Tibial nerve (tissue), 4 donors: ENCODE data around the gene SMARCAL1. TPM values are rescaled to one million over a fixed set of nuclear protein-coding genes. Genes with fewer than 3 reads are reported as not detected.

ENCODE experiments used
- DNase-seq, 2 donors: peaks; one replicate each; pipeline ENCODE4 v3.0.0-alpha.2; 2019; ENCODE audit warnings: low spot score in 2 of 2
- H3K27ac ChIP-seq, 4 donors: fragments of 200-600 bp; sonication (generic) in 3 of 4; one replicate each; pipeline ENCODE4 v1.5.1; 2017 to 2019; ENCODE audit warnings: mild to moderate bottlenecking in 1 of 4
- H3K27me3 ChIP-seq, 2 donors: fragments of 200-600 bp; sonication (generic) in 1 of 2; one replicate each; pipeline versions ENCODE4 v1.5.1 to v1.6.0; 2017 to 2019
- H3K36me3 ChIP-seq, 3 donors: fragments of 200-600 bp; sonication (generic); one replicate each; pipeline ENCODE4 v1.5.1; 2018 to 2019
- H3K4me1 ChIP-seq, 4 donors: fragments of 200-600 bp; sonication (generic) in 3 of 4; one replicate each; pipeline ENCODE4 v1.5.1; 2017 to 2019
- H3K4me3 ChIP-seq, 4 donors: fragments of 200-600 bp; sonication (generic) in 3 of 4; one replicate each; pipeline ENCODE4 v1.5.1; 2017 to 2019; ENCODE audit warnings: mild to moderate bottlenecking in 1 of 4, moderate library complexity in 1 of 4
- H3K9me3 ChIP-seq, 4 donors: fragments of 200-600 bp; sonication (generic) in 3 of 4; one replicate each; pipeline ENCODE4 v1.5.1; 2017 to 2019
- EP300 ChIP-seq, 2 donors: sonication (generic); formaldehyde crosslinking; IDR thresholded peaks; one replicate each; pipeline ENCODE4 v1.6.1; 2017; ENCODE audit warnings: antibody characterized with exemption in 2 of 2, mild to moderate bottlenecking in 1 of 2
- POLR2A ChIP-seq, 2 donors: fragments of 450-650 bp; IDR thresholded peaks; one replicate each; pipeline ENCODE4 v1.6.1; 2017; ENCODE audit warnings: antibody characterized with exemption in 2 of 2, mild to moderate bottlenecking in 2 of 2, moderate library complexity in 2 of 2
- WGBS, 2 donors: methylation state at CpG; one replicate each; pipeline ENCODE4 v1.1.5; 2018; 5-methylcytosine and 5-hydroxymethylcytosine counted together
- total RNA-seq, 4 donors: library from RNA; depleted of rRNA; stranded (reverse); fragments of >200 nt; gene quantifications; one replicate each; pipeline ENCODE4 v1.1.0, GENCODE V29; 2016
- TF ChIP-seq, protein P1 (sequence below), 5 experiments: fragments of 200-600 bp in 3 of 5; fragments of 450-650 bp in 2 of 5; sonication (generic) in 3 of 5; IDR thresholded peaks; one replicate each; pipeline ENCODE4 v1.5.1; 2016 to 2019; ENCODE audit warnings: antibody characterized with exemption in 5 of 5, mild to moderate bottlenecking in 3 of 5, moderate library complexity in 2 of 5

Gene SMARCAL1
- total RNA-seq, 4 donors from 2014 or later, result 11.7 to 35.5 (median 27.5) TPM

DNA sequence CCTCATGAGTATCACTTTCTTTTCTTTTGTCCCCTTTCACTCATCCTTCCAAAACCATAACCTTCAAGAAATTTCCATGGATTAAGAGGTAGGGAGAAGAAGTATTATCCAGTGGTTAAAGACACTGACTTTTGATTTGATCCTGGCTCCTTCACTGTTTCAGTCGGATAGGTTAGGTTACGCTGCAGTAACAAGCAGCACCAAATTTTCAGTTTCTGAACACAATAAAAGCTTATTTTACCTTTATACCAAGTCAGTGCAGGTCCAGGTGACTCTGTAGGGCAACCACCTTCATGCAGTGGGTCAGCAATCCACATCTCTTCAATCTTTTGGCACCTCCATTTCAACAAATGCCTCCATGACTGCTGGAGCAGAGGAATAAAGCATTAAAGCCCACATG, 25.0 kb upstream of the SMARCAL1 start:
- Histone ChIP-seq H3K4me3 (no peak overlapping the region), H3K27me3 (no peaks in the 10 kb centered on the region), H3K9me3 (peaks cover 0 to 5% (median 0%) of the 10 kb centered on the region in 4 donors), H3K4me1 (no peaks in the 10 kb centered on the region), H3K27ac (no peak overlapping the region), H3K36me3 (no peaks in the 10 kb centered on the region)
- WGBS, 2 donors, result 97 to 100% methylated on average over 2 of the region's 2 CpGs
- no peak for DNase-seq
- TF ChIP-seq POLR2A (IDR thresholded peaks at IDR 0.05) (no peak), EP300 (IDR thresholded peaks at IDR 0.05) (no peak)
- TF ChIP-seq, protein P1, sequence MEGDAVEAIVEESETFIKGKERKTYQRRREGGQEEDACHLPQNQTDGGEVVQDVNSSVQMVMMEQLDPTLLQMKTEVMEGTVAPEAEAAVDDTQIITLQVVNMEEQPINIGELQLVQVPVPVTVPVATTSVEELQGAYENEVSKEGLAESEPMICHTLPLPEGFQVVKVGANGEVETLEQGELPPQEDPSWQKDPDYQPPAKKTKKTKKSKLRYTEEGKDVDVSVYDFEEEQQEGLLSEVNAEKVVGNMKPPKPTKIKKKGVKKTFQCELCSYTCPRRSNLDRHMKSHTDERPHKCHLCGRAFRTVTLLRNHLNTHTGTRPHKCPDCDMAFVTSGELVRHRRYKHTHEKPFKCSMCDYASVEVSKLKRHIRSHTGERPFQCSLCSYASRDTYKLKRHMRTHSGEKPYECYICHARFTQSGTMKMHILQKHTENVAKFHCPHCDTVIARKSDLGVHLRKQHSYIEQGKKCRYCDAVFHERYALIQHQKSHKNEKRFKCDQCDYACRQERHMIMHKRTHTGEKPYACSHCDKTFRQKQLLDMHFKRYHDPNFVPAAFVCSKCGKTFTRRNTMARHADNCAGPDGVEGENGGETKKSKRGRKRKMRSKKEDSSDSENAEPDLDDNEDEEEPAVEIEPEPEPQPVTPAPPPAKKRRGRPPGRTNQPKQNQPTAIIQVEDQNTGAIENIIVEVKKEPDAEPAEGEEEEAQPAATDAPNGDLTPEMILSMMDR (IDR thresholded peaks at IDR 0.05), result no peak

DNA sequence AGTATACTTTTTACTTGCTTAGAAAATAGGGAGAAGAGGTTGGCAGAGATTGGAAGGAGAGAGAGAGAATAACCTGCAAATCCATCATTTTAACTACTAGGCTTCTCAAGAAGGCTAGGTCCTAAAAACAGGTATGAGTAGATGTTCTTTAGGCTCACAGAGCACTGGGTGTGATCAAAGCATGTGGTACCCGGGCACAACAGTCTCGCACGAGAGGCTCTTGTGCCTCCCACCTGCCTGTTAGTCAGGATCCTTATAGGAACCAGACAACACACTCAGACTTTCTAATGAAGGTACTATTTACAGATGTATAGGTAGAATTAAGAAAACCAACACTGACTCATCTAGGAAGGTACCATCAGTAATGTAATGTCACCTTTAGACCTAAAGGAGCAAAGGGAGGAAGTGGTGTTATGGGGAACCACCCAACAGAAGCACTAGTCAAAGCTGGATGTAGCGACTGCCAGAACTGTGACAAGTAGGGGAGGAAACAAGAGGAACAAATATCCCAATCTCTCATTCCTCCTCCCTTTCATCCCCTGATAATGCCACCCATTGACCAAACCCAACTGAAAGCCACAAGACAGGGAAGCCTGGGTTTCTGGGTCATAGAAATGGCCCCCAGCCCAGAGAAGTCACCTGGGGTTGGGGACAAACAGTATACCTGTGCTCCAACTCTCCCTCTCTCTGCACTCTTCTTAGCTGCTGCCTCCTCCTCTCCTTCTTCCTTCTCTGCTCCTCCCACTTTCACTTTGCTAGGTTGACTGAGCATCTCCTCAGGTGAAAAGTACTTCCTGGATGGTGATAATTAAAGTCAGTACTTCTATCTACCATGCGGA, 24.0 kb upstream of the SMARCAL1 start:
- Histone ChIP-seq H3K36me3 (no peaks in the 10 kb centered on the region), H3K4me1 (no peaks in the 10 kb centered on the region), H3K4me3 (no peak overlapping the region), H3K27ac (no peak overlapping the region), H3K9me3 (peaks cover 0 to 5% (median 0%) of the 10 kb centered on the region in 4 donors), H3K27me3 (peaks cover 0 to 4% of the 10 kb centered on the region in 2 donors)
- WGBS, 2 donors, result 85 to 86% methylated on average over 5 of the region's 5 CpGs
- no peak for DNase-seq
- no peak for TF ChIP-seq POLR2A (IDR thresholded peaks at IDR 0.05)
- TF ChIP-seq, protein P1 (IDR thresholded peaks at IDR 0.05), result no peak

DNA sequence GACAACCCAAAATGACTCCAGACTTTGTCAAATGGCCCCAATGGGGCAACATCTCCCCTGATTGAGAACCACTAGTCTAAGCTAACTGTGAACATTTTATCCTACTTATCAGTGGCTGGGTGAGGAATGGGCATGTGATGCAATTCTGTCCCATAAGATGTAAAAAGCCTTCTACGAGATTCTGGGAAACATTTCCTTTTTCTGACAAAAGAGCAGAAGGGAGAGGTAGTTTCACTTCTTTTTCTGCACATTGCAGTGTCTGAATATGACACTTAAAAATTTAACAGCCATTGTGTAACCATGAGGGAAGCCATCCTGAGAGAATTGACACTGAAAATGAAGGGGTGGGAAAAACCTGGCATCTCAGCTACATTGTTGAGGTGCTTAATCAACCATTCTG, 22.7 kb upstream of the SMARCAL1 start:
- H3K4me3 ChIP-seq, result no peak overlapping the region
- TF ChIP-seq, protein P1 (IDR thresholded peaks at IDR 0.05), result no peak
- TF ChIP-seq EP300 (IDR thresholded peaks at IDR 0.05) (no peak), POLR2A (IDR thresholded peaks at IDR 0.05) (no peak)
- WGBS, 2 donors, result 50 to 64% methylated on average over 1 of the region's 1 CpG
- peaks cover 0 to 5% (median 0%) of the 10 kb centered on the region in 4 donors for H3K9me3 ChIP-seq
- H3K4me1 ChIP-seq, result no peaks in the 10 kb centered on the region
- peaks cover 0 to 4% of the 10 kb centered on the region in 2 donors for H3K27me3 ChIP-seq
- H3K36me3 ChIP-seq, result no peaks in the 10 kb centered on the region
- no peak for DNase-seq
- H3K27ac ChIP-seq, result no peak overlapping the region

DNA sequence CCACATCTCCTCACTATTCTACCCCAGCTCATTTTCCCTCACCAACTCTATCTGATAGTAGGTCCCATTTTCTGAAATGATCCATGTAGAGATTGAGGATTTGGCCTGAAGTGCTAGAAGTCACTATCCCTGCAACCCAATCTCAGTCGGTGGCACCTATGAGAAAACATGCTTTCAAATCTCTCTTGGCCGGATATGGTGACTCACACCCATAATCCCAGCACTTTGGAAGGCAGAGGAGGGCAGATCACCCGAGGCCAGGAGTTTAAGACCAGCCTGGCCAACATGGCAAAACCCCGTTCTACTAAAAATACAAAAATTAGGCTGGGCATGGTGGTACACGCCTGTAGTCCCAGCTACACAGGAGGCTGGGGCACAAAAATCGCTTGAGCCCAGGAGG, 20.9 kb upstream of the SMARCAL1 start:
- Histone ChIP-seq H3K27me3 (peaks cover 0 to 4% of the 10 kb centered on the region in 2 donors), H3K36me3 (no peaks in the 10 kb centered on the region), H3K27ac (no peak overlapping the region), H3K4me1 (no peaks in the 10 kb centered on the region), H3K4me3 (no peak overlapping the region), H3K9me3 (peaks cover 0 to 5% (median 0%) of the 10 kb centered on the region in 4 donors)
- no peak for DNase-seq
- 82 to 84% methylated on average over 6 of the region's 6 CpGs for WGBS, 2 donors
- TF ChIP-seq EP300 (IDR thresholded peaks at IDR 0.05) (no peak), POLR2A (IDR thresholded peaks at IDR 0.05) (no peak)
- TF ChIP-seq, protein P1 (IDR thresholded peaks at IDR 0.05), result no peak

DNA sequence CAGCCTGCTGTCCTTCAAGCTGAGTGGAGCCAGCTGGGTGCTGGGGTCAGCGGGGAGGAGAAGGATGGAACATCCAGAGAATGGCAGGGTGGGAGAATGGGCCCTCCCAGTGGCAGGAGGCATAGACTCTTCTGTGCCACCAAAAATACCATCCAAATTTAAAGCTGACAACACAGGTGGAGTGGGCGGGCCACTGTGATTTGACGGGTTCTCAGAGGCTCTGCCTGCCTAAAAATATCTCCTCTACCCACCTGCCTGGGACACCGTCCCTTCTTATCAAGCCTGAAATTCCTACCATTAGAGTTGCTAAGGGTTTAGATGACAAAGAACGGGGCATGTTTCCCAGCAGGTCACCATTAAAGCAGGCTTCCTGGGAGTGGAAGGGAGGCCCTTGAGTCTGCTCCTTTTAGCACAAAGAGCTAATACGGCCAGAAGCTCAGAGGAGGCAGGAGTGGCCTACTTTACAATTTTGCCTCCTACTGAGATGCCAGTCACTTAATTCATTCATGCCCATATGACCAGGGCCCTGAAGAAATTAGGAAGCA, 20.2 kb upstream of the SMARCAL1 start:
- H3K4me1 ChIP-seq, result no peaks in the 10 kb centered on the region
- H3K27me3 ChIP-seq, result peaks cover 0 to 4% of the 10 kb centered on the region in 2 donors
- no peak for DNase-seq
- no peak overlapping the region for H3K4me3 ChIP-seq
- H3K27ac ChIP-seq, result no peak overlapping the region
- TF ChIP-seq POLR2A (IDR thresholded peaks at IDR 0.05) (no peak), EP300 (IDR thresholded peaks at IDR 0.05) (no peak)
- TF ChIP-seq, protein P1 (IDR thresholded peaks at IDR 0.05), result no peak
- whole genome bisulfite sequencing, 2 donors, result 79 to 82% methylated on average over 6 of the region's 6 CpGs
- H3K9me3 ChIP-seq, result peaks cover 0 to 5% (median 0%) of the 10 kb centered on the region in 4 donors
- H3K36me3 ChIP-seq, result no peaks in the 10 kb centered on the region
